HT1080 (cell line): ENCODE measurements around the gene SCD5. TPM values are rescaled to one million over a fixed set of nuclear protein-coding genes. Genes with fewer than 3 reads are reported as not detected.
A peak's percentile ranks its signal among the peaks of the same experiment; 100 is the strongest.

Experiments
- DNase-seq: peaks from one replicate; pipeline ENCODE4 v3.0.0-alpha.2; 2015; ENCODE audit warnings: low read depth
- total RNA-seq: library from RNA; depleted of rRNA; stranded (reverse); fragments of >200 nt; shearing (Covaris generic); gene quantifications from 2 replicates; pipeline ENCODE4 v1.2.3, GENCODE V29; 2014

SCD5 gene
- total RNA-seq, 1 experiment from 2014 or later: 33.2 TPM

DNA sequence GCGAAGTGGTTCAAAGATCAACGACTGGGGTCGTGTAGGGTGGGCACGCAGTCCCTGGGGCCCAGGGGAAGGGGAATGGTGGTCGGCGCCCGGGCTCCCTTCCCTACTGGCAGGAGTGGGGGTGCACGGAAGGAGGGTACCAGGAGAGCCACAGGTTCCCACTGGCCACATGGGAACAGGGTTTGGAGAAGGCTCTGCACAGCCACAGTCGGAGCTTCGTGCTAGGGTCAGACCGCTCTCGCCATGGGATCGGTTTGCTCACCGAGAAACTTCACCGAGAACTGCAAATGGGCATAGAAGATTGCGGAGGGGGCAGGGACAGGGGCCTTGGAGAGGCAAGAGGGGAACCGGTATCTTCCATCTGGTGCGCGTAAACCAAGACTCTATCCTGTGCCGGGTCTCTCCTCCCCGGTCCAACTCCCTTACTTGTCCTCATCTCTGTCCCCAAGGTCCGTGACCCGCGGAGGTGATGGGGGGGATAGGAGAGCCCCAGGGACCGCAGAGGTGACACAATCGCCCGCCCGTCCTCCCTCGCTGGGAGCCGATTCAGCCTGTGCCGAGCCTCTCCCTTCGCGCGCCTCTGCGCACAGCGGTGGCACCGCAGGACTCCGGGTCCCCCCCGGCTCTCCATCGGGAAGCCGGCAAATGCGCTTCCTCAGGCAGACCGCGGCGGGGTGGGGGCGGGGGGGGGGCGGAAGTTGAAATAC, 1.0 kb downstream of the SCD5 start:
- DNase-seq: no peak

DNA sequence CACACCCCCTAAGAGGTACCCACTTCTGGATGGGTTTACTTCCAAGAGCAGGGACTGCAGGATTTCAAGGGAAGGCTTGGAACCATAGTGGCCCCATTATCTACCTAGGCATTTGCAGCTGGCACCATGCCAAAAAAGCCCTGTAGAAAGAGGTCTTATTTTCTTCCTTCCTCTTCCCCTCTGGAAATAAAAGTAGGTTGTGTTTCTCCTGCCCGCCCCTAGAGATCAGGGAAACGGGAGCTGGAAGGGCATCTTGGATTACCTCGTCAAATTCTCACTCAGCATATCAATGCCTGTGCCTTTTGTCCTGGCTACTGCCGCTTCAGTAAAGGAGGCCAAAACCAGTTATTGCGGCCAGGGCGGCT, 1.6 kb downstream of the SCD5 start:
- DNase-seq: no peak

DNA sequence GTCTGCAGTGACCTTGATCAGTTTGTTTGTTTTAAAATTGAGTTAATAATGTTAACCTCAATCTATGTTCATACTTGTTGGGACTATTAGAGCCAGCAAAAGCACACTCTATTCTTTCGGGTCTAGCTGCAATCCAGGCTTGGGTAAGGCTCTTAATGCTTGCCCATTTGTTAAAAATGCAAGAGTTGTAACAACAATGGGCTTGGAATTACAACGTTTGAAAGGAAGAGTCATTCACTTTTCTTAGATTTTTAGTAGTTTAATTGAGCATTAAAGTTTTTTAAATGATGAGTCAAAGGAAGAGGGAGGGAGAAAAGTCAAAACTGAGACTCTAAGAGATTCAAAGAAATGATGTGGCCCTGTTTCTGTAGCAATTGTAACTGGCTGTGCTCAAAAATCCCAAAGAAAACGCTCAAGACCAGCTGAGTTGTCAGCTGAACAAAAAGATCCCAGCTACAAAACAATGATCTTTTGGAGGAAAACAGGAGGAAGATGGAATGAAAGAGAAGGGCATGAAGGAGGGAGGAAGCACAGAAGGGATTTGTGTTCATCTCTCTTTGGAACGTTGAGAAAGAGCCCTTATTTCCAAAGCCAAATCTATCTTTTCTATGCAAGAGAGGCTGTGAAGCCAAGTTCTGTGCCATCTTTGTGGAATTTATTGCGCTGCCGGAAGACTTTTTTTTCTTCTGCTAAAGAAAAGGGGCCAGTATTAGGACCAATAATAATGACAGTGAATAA, 5.5 kb downstream of the SCD5 start:
- no peak for DNase-seq

DNA sequence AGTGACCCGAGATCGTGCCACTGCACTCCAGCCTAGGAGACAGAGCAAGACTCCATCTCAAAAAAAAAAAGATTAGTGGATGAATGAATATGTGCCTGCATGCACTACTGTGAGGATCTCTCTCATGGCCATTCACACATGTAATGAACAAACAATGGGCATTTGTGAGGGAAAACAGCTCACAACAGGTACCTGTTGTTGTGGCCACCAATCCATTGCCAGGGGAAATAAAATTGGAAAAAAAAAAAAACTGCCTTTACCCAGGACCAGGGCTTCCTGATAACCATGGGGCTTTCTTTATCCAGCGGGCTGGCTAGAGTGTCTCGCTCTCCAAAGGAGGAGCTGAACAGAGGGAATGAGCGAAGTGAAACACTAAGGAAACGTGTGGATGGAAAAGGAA, 7.4 kb downstream of the SCD5 start:
- DNase-seq: no peak

GRCh38 chr4:82790060-82790660, 8.4 kb downstream of the SCD5 start:
- no peak for DNase-seq

DNA sequence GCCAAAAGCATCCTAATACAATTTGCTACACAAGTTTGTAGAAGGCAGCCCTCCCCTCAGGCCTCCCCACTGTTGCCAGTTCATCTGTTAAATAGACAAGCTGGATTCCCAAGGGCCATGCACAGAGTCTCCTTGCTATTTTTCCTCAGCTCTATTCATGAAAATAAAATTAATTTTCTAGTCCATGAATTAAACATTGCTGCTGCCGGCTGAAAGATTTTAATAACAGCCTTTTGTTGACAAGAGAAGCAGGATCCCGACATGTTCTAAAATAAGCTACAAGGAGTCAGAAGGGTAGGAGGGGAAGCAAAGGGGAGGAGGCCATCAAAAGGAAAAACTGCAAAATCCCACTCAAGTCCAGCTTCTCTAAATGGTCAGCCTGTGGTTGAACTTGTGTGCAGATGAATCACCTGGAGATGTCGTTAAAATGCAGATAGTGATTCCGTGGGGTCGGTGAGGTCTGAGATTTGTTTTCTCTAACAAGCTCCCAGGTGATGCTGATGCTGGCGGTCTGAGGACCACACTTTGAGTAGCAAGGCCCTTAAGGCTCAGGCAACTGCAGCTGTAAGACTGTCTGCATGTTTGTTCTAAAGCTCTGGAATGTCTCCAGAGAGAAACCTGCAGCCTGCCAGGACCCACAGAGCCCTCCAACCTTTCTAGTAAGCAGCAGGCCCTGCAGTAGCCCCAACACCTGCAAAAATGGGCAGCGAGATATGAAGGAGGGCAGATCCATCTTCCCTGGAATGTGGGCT, 9.4 kb downstream of the SCD5 start:
- no peak for DNase-seq

DNA sequence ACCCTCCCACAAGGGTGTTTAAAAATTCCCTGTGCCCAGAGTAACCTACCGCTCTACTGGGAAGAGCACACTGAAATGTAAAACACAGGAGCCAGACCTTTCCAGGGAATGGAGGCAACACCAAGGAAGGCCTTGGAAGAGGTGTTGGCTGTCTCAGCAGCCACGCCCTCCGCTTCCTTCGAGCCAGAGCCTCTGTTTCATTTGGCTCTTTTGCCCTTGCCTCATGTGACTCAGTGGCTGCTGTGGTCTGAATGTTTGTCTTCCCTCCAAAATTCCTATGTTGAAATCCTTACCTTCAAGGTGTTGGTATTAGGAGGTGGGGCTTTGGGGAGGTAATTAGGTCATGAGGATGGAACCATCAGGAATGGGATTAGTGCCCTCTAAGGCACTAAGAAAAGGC, 11.3 kb downstream of the SCD5 start:
- peak; percentile 50 for DNase-seq

DNA sequence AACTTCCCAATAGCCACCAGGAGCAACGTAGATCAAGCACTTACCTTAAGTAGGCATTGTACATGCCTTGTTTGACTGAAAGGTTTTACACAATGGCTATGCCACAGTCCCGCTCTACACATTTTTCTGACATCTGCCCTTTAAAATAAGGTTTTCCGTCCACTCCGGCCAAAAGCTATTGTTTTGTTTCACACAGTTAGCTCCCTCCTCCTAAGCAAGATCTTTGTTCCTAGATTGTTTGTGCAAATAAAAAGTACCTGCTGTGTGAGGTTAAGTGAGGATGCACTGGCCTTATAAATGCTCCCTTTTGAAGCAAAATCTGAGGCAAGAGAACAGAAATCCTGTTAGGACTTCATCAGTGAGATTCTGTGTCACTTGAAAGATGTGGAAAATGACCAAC, 11.8 kb downstream of the SCD5 start:
- no peak for DNase-seq

GRCh38 chr4:82785611-82786400, 12.8 kb downstream of the SCD5 start:
- peak; percentile 98 for DNase-seq

GRCh38 chr4:82784681-82785610, 13.7 kb downstream of the SCD5 start:
- DNase-seq: peak; percentile 78

GRCh38 chr4:82782626-82783345, 15.8 kb downstream of the SCD5 start:
- DNase-seq: no peak

DNA sequence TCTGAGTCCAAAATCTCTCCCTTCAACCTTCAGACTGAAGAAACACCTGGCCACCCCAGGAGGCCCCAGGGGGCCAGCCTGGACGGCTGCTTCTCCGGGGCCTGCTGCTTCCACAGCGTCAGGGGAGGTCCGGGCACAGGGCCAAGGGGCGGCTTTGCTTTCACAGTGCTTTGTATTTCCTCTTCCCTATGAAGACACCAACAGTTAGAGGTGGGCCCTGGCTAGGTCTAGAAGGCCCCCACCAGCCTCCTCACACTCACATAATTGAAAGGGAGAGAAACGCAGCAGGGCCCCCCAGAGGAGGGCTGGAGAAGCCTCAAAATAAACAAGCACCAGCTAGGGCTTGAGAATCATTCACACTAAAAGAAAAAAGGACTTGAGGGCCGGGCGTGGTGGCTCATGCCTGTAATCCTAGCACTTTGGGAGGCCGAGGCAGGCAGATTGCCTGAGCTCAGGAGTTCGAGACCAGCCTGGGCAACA, 17.8 kb downstream of the SCD5 start:
- peak; percentile 88 for DNase-seq

- no peak for DNase-seq
Observed at GRCh38 chr4:82780170-82780751, 18.3 kb downstream of the SCD5 start.

DNA sequence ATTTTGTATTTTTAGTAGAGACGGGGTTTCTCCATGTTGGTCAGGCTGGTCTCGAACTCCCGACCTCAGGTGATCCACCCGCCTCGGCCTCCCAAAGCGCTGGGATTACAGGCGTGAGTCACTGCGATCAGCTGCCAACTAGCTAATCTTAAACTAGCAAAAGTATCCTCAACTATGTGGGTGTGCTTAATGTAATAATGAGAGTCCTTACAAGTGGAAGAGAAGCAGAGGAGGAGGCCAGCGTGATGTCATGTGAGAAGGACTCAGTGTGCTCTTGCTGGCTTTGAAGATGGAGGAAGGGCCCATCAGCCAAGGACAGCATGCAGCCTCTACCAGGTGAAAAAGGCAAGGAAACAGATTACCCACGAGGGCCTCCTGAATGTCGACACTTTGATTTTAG, 19.6 kb downstream of the SCD5 start:
- no peak for DNase-seq

DNA sequence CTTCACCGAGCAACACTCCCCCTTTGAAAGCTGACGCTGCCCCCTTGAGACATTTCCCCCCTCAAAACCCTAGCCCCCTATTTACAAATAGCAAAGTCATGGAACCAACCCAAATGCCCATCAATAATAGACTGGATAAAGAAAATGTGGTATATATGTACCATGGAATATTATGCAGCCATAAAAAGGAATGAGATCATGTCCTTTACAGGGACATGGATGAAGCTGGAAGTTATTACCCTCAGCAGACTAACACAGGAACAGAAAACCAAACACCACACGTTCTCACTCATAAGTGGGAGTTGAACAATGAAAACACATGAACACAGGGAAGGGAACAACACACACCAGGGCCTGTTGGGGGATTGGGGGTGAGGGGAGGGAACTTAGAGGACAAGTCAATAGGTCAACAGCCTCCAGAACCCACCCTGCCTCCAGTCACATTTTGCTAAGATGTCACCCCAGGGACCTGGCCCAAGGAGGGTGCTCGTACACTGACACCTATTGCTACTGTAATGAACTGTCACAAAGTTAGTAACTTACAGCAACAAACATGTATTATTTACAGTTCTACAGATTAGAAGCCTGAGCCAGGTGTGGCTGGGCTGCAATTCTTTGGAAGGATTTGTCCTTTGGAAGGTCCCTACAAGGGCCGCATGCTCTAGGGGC, 20.6 kb downstream of the SCD5 start:
- DNase-seq: no peak

GRCh38 chr4:82776925-82777542, 21.6 kb downstream of the SCD5 start:
- DNase-seq: peak; percentile 8

- DNase-seq: no peak
Observed at GRCh38 chr4:82775243-82775642, 23.4 kb downstream of the SCD5 start.

DNA sequence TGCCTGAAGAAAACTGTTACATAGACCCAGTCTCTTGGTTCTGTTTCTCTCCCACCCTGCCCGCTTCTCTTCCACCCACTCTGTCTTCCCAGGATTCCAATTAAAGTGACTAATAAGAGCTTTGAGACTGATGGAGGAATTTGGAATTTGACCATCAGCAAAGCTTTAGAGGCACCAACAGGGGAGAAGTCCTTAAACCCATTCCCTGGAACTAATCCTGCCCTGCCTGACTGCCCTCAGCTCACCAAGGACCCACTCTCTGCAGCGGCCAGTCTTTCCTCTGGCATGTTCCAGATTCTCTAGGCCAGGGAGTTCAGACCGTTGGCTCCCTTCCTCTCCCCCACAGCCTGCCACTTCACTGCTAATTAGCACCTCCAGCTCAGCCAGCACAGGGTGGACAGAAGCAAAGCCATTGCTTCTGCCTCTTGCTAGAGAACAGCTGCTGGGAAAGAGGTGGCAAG, 23.9 kb downstream of the SCD5 start:
- no peak for DNase-seq
